HG03108 (cell line): Measurements from ENCODE around the gene PRKCA.
"Not testable (repeated sequence)": the region's sequence is repeated elsewhere in the genome, so short reads cannot be mapped to it uniquely, and the experiment has no call there.

Experiments used
- ATAC-seq: cut with Tn5 transposase; IDR thresholded peaks from one replicate; pipeline ENCODE4 v1.9.1; 2021; ENCODE audit warnings: moderate library complexity; ENCODE audit not compliant: unreplicated experiment

PRKCA gene

GRCh38 chr17:66349521-66350254, 47.3 kb downstream of the PRKCA start:
- ATAC-seq = no peak

GRCh38 chr17:66350576-66350975, 48.2 kb downstream of the PRKCA start:
- ATAC-seq = not testable (repeated sequence)

- no peak for ATAC-seq
Measured at GRCh38 chr17:66351033-66351432, 48.6 kb downstream of the PRKCA start.

GRCh38 chr17:66351701-66352100, 49.3 kb downstream of the PRKCA start:
- ATAC-seq = no peak

GRCh38 chr17:66353937-66354401, 51.6 kb downstream of the PRKCA start:
- ATAC-seq = no peak

GRCh38 chr17:66354472-66354871, 52.1 kb downstream of the PRKCA start:
- no peak for ATAC-seq

GRCh38 chr17:66354981-66355380, 52.6 kb downstream of the PRKCA start:
- ATAC-seq = no peak

- no peak for ATAC-seq
Measured at GRCh38 chr17:66355510-66355909, 53.1 kb downstream of the PRKCA start.

GRCh38 chr17:66357037-66357436, 54.6 kb downstream of the PRKCA start:
- ATAC-seq = no peak

- ATAC-seq = no peak
Measured at GRCh38 chr17:66359351-66359750, 56.9 kb downstream of the PRKCA start.

GRCh38 chr17:66360961-66361565, 58.6 kb downstream of the PRKCA start:
- not testable (repeated sequence) for ATAC-seq

GRCh38 chr17:66364508-66364907, 62.1 kb downstream of the PRKCA start:
- no peak for ATAC-seq

- ATAC-seq = no peak
Measured at GRCh38 chr17:66364990-66365490, 62.6 kb downstream of the PRKCA start.

GRCh38 chr17:66365903-66366302, 63.5 kb downstream of the PRKCA start:
- no peak for ATAC-seq

GRCh38 chr17:66367107-66367506, 64.7 kb downstream of the PRKCA start:
- no peak for ATAC-seq

GRCh38 chr17:66369830-66370229, 67.4 kb downstream of the PRKCA start:
- ATAC-seq = no peak

GRCh38 chr17:66371561-66371960, 69.1 kb downstream of the PRKCA start:
- no peak for ATAC-seq

- no peak for ATAC-seq
Measured at GRCh38 chr17:66372182-66372581, 69.8 kb downstream of the PRKCA start.

- ATAC-seq = no peak
Measured at GRCh38 chr17:66373079-66373478, 70.7 kb downstream of the PRKCA start.

- ATAC-seq = no peak
Measured at GRCh38 chr17:66373944-66374817, 71.8 kb downstream of the PRKCA start.

GRCh38 chr17:66375121-66375520, 72.7 kb downstream of the PRKCA start:
- no peak for ATAC-seq
